HepG2 (cell line): ENCODE measurements around the gene MYL12B. TPM values are rescaled to one million over a fixed set of nuclear protein-coding genes. Genes with fewer than 3 reads are reported as not detected.

Source experiments
- ATM ChIP-seq: fragments of 450-650 bp; IDR thresholded peaks from 2 replicates; pipeline ENCODE4 v1.7.1; 2017; ENCODE audit warnings: mild to moderate bottlenecking, borderline replicate concordance
- CHD2 ChIP-seq: IDR thresholded peaks from 2 replicates; pipeline ENCODE4 v1.6.1; 2011; ENCODE audit warnings: low read depth, low read length, improper control_type of control experiment
- FLYWCH1 ChIP-seq: sonication (generic); formaldehyde crosslinking; IDR thresholded peaks from 2 replicates; pipeline ENCODE4 v1.8.1; 2023; ENCODE audit warnings: mild to moderate bottlenecking, missing genetic modification reagents
- GATAD2A ChIP-seq: IDR thresholded peaks from 2 replicates; pipeline ENCODE4 v1.6.1; 2016
- HMG20B ChIP-seq: conservative IDR thresholded peaks from 2 replicates; pipeline ENCODE4 v1.6.1; 2016; ENCODE audit warnings: missing genetic modification reagents, missing compliant biosample characterization
- KDM2A ChIP-seq: sonication (generic); formaldehyde crosslinking; IDR thresholded peaks from 2 replicates; pipeline ENCODE4 v1.4.0; 2020; ENCODE audit warnings: low read depth, missing genetic modification reagents, borderline replicate concordance
- MATR3 ChIP-seq: sonication (generic); formaldehyde crosslinking; IDR thresholded peaks from 2 replicates; pipeline ENCODE4 v1.4.0; 2020; ENCODE audit warnings: missing genetic modification reagents
- MTA1 ChIP-seq: sonication (generic); formaldehyde crosslinking; IDR thresholded peaks from 2 replicates; pipeline ENCODE4 v1.4.0; 2020; ENCODE audit warnings: missing genetic modification reagents, mild to moderate bottlenecking, borderline replicate concordance
- NAIF1 ChIP-seq: sonication (generic); formaldehyde crosslinking; IDR thresholded peaks from 2 replicates; pipeline ENCODE4 v1.5.0; 2020; ENCODE audit warnings: mild to moderate bottlenecking, missing genetic modification reagents, borderline replicate concordance
- ZBTB42 ChIP-seq: sonication (generic); formaldehyde crosslinking; IDR thresholded peaks from 2 replicates; pipeline ENCODE4 v1.5.0; 2020; ENCODE audit warnings: mild to moderate bottlenecking, missing genetic modification reagents
- ZFAT ChIP-seq: sonication (generic); formaldehyde crosslinking; conservative IDR thresholded peaks from 2 replicates; pipeline ENCODE4 v1.8.1; 2023; ENCODE audit warnings: missing genetic modification reagents, inconsistent platforms
- polyA plus RNA-seq, 8 experiments: library from polyadenylated mRNA; depleted of rRNA in 3 of 8; stranded (reverse) in 7 of 8; unstranded in 1 of 8; fragments of >200 nt; fragmentation: Illumina TruSeq in 4 of 8; extraction: Trizol in 4 of 8; gene quantifications; 2 replicates each; pipeline versions ENCODE4 v1.2.1 to v1.2.3, GENCODE V29; 2011 to 2016; ENCODE audit warnings: low read depth in 4 of 8, missing spikeins in 1 of 8, mixed read lengths in 1 of 8; ENCODE audit not compliant: insufficient read depth in 1 of 8
- total RNA-seq, 5 experiments: library from RNA; depleted of rRNA; stranded (reverse); fragments of >200 nt; fragmentation: Illumina TruSeq; extraction: Trizol; gene quantifications; 2 replicates each; pipeline ENCODE4 v1.2.3, GENCODE V29; 2016; ENCODE audit warnings: low read depth in 1 of 5
- TF ChIP-seq, protein P1 (sequence below): sonication (generic); formaldehyde crosslinking; IDR thresholded peaks from 2 replicates; pipeline ENCODE4 v1.5.0; 2020; ENCODE audit warnings: mild to moderate bottlenecking, missing genetic modification reagents
- TF ChIP-seq, protein P2 (sequence below): sonication (generic); formaldehyde crosslinking; IDR thresholded peaks from 2 replicates; pipeline ENCODE4 v1.4.0; 2020; ENCODE audit warnings: low read depth, mild to moderate bottlenecking, missing genetic modification reagents
- TF ChIP-seq, protein P3 (sequence below): IDR thresholded peaks from 2 replicates; pipeline ENCODE4 v1.6.1; 2018; ENCODE audit warnings: missing genetic modification reagents, mild to moderate bottlenecking, missing compliant biosample characterization
- TF ChIP-seq, protein P4 (sequence below): sonication (generic); formaldehyde crosslinking; IDR thresholded peaks from 2 replicates; pipeline ENCODE4 v1.4.0; 2020; ENCODE audit warnings: missing genetic modification reagents
- TF ChIP-seq, protein P5 (sequence below): sonication (generic); formaldehyde crosslinking; IDR thresholded peaks from 2 replicates; pipeline ENCODE4 v1.4.0; 2020; ENCODE audit warnings: missing genetic modification reagents
- TF ChIP-seq, protein P6 (sequence below): sonication (generic); formaldehyde crosslinking; IDR thresholded peaks from 2 replicates; pipeline ENCODE4 v1.4.0; 2020; ENCODE audit warnings: missing genetic modification reagents, low read depth, mild to moderate bottlenecking, borderline replicate concordance

The MYL12B gene
- total and polyA plus RNA-seq, 2 of the 13 experiments (the other 11 are each of a cell fraction or from before 2014, with no cell fraction given): 265 to 340 TPM

DNA sequence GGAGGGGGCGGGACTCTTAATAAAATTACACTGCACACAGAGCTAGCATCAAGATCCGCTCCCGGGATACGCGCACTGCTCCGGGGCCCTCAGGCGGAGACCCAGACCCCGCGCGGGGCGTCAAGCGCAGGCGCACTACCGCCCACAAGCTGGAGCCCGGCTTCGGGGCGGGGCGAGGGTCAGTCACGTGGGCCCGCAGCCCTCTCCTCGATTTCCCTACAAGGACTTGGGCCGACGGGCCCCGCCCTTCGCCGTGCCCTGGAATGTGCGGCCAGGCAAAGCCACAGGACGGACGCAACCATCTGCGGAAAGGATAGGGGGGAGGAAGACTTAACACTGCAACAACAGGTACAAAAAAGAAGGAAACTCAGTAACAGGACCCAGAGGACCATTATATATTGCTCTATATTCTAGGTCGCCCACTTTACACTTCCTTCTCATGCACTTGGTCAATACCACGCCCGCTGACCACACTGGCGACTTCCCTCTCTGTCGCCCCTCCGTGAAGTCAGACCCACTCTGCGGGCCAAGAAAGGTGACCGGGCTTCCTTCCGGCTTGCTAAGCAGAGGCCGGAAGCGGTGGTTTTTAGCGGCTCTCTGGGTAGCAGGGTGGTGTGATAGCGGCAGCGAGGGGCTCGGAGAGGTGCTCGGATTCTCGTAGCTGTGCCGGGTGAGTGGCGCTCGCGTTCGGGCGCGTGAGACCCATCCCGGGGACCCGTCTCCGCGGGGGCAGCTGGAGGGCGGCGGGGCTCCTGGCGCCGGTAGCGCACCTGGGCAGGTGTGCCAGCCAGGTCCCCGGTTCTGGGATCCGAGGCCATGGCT, 14.5 kb upstream of the MYL12B start, which contains the start of gene MYL12A (continued):
- TF ChIP-seq, protein P1, sequence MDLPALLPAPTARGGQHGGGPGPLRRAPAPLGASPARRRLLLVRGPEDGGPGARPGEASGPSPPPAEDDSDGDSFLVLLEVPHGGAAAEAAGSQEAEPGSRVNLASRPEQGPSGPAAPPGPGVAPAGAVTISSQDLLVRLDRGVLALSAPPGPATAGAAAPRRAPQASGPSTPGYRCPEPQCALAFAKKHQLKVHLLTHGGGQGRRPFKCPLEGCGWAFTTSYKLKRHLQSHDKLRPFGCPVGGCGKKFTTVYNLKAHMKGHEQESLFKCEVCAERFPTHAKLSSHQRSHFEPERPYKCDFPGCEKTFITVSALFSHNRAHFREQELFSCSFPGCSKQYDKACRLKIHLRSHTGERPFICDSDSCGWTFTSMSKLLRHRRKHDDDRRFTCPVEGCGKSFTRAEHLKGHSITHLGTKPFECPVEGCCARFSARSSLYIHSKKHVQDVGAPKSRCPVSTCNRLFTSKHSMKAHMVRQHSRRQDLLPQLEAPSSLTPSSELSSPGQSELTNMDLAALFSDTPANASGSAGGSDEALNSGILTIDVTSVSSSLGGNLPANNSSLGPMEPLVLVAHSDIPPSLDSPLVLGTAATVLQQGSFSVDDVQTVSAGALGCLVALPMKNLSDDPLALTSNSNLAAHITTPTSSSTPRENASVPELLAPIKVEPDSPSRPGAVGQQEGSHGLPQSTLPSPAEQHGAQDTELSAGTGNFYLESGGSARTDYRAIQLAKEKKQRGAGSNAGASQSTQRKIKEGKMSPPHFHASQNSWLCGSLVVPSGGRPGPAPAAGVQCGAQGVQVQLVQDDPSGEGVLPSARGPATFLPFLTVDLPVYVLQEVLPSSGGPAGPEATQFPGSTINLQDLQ: no peak
- TF ChIP-seq ZFAT (CRISPR knock-in tag) (no peak), CHD2 (no peak), HMG20B (CRISPR knock-in tag) (no peak; the same call in 1 of the 2 replicates), KDM2A (CRISPR knock-in tag) (peak; percentile 76; the same call in 1 of the 2 replicates), ATM (no peak), ZBTB42 (CRISPR knock-in tag) (no peak; the same call in 1 of the 2 replicates), GATAD2A (CRISPR knock-in tag) (peak; percentile 63), MTA1 (CRISPR knock-in tag) (peak; percentile 79; the same call in 1 of the 2 replicates), FLYWCH1 (CRISPR knock-in tag) (no peak), NAIF1 (CRISPR knock-in tag) (no peak), MATR3 (CRISPR knock-in tag) (no peak)
- TF ChIP-seq, protein P2, sequence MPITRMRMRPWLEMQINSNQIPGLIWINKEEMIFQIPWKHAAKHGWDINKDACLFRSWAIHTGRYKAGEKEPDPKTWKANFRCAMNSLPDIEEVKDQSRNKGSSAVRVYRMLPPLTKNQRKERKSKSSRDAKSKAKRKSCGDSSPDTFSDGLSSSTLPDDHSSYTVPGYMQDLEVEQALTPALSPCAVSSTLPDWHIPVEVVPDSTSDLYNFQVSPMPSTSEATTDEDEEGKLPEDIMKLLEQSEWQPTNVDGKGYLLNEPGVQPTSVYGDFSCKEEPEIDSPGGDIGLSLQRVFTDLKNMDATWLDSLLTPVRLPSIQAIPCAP (CRISPR knock-in tag): no peak; the same call in 1 of the 2 replicates
- TF ChIP-seq, protein P3, sequence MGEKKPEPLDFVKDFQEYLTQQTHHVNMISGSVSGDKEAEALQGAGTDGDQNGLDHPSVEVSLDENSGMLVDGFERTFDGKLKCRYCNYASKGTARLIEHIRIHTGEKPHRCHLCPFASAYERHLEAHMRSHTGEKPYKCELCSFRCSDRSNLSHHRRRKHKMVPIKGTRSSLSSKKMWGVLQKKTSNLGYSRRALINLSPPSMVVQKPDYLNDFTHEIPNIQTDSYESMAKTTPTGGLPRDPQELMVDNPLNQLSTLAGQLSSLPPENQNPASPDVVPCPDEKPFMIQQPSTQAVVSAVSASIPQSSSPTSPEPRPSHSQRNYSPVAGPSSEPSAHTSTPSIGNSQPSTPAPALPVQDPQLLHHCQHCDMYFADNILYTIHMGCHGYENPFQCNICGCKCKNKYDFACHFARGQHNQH: peak; percentile 71
- TF ChIP-seq, protein P4, sequence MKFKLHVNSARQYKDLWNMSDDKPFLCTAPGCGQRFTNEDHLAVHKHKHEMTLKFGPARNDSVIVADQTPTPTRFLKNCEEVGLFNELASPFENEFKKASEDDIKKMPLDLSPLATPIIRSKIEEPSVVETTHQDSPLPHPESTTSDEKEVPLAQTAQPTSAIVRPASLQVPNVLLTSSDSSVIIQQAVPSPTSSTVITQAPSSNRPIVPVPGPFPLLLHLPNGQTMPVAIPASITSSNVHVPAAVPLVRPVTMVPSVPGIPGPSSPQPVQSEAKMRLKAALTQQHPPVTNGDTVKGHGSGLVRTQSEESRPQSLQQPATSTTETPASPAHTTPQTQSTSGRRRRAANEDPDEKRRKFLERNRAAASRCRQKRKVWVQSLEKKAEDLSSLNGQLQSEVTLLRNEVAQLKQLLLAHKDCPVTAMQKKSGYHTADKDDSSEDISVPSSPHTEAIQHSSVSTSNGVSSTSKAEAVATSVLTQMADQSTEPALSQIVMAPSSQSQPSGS: 0 out of 2 replicates have a peak, but pooled peaks have one; percentile 12
- TF ChIP-seq, protein P5, sequence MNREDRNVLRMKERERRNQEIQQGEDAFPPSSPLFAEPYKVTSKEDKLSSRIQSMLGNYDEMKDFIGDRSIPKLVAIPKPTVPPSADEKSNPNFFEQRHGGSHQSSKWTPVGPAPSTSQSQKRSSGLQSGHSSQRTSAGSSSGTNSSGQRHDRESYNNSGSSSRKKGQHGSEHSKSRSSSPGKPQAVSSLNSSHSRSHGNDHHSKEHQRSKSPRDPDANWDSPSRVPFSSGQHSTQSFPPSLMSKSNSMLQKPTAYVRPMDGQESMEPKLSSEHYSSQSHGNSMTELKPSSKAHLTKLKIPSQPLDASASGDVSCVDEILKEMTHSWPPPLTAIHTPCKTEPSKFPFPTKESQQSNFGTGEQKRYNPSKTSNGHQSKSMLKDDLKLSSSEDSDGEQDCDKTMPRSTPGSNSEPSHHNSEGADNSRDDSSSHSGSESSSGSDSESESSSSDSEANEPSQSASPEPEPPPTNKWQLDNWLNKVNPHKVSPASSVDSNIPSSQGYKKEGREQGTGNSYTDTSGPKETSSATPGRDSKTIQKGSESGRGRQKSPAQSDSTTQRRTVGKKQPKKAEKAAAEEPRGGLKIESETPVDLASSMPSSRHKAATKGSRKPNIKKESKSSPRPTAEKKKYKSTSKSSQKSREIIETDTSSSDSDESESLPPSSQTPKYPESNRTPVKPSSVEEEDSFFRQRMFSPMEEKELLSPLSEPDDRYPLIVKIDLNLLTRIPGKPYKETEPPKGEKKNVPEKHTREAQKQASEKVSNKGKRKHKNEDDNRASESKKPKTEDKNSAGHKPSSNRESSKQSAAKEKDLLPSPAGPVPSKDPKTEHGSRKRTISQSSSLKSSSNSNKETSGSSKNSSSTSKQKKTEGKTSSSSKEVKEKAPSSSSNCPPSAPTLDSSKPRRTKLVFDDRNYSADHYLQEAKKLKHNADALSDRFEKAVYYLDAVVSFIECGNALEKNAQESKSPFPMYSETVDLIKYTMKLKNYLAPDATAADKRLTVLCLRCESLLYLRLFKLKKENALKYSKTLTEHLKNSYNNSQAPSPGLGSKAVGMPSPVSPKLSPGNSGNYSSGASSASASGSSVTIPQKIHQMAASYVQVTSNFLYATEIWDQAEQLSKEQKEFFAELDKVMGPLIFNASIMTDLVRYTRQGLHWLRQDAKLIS: peak; percentile 68; the same call in 1 of the 2 replicates
- TF ChIP-seq, protein P6, sequence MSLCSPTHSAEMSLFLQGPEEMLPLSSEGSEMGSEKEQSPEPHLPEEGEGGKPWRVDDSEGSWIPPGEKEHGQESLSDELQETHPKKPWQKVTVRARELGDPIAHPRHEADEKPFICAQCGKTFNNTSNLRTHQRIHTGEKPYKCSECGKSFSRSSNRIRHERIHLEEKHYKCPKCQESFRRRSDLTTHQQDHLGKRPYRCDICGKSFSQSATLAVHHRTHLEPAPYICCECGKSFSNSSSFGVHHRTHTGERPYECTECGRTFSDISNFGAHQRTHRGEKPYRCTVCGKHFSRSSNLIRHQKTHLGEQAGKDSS (CRISPR knock-in tag): no peak
